ENCODE results near the gene LRP1B. TPM values are rescaled to one million over a fixed set of nuclear protein-coding genes. Genes with fewer than 3 reads are reported as not detected.

Gene LRP1B
- total RNA-seq, 1 donor from 2014 or later, result 0.38 TPM

DNA sequence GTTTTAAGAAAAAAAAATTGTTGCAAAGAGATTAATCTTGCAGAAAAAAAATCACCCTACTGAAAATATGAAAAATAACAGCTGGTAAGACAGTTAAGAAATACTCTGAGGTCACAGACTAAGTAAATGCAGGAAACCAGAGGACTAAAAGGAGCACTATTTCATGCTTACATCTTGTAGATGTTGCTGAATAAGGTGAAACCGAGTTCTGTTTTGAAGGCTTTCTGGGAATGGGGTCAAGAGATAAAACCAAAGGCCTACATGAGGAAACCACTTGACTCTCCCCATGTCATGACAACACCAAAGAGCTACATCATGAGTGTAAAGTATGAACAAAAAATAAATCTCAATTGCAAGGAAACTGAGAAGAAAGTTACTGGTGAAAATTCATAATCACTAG lies 197.6 kb downstream of the LRP1B start:
- no peak for DNase-seq (ENCODE audit: low read depth)
- TF ChIP-seq, protein P1, sequence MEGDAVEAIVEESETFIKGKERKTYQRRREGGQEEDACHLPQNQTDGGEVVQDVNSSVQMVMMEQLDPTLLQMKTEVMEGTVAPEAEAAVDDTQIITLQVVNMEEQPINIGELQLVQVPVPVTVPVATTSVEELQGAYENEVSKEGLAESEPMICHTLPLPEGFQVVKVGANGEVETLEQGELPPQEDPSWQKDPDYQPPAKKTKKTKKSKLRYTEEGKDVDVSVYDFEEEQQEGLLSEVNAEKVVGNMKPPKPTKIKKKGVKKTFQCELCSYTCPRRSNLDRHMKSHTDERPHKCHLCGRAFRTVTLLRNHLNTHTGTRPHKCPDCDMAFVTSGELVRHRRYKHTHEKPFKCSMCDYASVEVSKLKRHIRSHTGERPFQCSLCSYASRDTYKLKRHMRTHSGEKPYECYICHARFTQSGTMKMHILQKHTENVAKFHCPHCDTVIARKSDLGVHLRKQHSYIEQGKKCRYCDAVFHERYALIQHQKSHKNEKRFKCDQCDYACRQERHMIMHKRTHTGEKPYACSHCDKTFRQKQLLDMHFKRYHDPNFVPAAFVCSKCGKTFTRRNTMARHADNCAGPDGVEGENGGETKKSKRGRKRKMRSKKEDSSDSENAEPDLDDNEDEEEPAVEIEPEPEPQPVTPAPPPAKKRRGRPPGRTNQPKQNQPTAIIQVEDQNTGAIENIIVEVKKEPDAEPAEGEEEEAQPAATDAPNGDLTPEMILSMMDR (IDR thresholded peaks at IDR 0.05; ENCODE audit: insufficient read depth, low read length, poor library complexity, severe bottlenecking), result no peak
- Histone ChIP-seq H3K4me3 (ENCODE audit: low read depth, low read length) (no peak overlapping the region), H3K27me3 (ENCODE audit: control insufficient read depth, insufficient read depth, low read length) (no peaks in the 10 kb centered on the region), H3K36me3 (ENCODE audit: control insufficient read depth, insufficient read depth, low read length) (no peaks in the 10 kb centered on the region)

DNA sequence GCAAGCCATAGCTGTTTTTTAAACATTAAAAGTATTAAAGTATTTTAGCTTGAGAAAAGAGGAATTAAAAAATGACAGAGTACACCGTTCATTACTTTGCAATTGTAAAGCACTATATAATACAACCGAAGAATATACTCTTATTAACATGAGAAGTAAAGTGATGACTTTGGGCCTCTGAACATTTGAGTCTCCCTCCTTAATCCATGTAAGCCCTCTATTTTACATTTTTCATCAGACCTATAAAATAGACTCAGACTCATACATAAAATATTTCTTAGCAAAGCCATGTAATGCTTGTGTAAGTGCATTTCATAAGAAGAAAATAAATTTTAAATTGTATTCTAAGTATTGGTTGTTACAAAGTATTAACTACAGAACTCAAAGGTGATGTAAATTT lies 198.6 kb downstream of the LRP1B start:
- TF ChIP-seq, protein P1 (IDR thresholded peaks at IDR 0.05; ENCODE audit: insufficient read depth, low read length, poor library complexity, severe bottlenecking), result no peak

DNA sequence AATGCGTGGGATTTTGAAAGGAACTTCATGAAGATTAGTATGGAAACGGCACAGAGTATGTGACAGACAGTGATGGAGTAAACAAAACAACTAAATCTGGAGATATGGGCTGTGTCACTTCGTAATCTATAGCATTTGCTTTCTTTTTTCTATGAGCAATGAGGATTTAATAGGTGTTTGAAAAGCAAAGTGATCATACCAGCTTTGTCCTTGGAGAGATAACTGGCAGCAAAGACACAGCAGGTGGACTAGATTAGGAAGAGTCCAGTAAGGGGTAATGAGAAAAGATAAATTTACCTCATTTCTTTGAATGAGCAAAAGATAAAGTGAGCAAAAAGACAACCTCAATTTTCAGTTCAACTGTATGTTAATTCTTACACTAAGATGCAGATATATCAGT lies 199.0 kb downstream of the LRP1B start:
- TF ChIP-seq, protein P1 (IDR thresholded peaks at IDR 0.05; ENCODE audit: insufficient read depth, low read length, poor library complexity, severe bottlenecking), result no peak
- no peak for DNase-seq (ENCODE audit: low read depth)
- no peaks in the 10 kb centered on the region for H3K36me3 ChIP-seq (ENCODE audit: control insufficient read depth, insufficient read depth, low read length)
- no peak overlapping the region for H3K4me3 ChIP-seq (ENCODE audit: low read depth, low read length)
- H3K27me3 ChIP-seq (ENCODE audit: control insufficient read depth, insufficient read depth, low read length), result no peaks in the 10 kb centered on the region

More for the DNA sequence above, 198.6 kb downstream of the LRP1B start:
- no peaks in the 10 kb centered on the region for H3K27me3 ChIP-seq (ENCODE audit: control insufficient read depth, insufficient read depth, low read length)
- no peaks in the 10 kb centered on the region for H3K36me3 ChIP-seq (ENCODE audit: control insufficient read depth, insufficient read depth, low read length)
- no peak for DNase-seq (ENCODE audit: low read depth)
- H3K4me3 ChIP-seq (ENCODE audit: low read depth, low read length), result no peak overlapping the region

DNA sequence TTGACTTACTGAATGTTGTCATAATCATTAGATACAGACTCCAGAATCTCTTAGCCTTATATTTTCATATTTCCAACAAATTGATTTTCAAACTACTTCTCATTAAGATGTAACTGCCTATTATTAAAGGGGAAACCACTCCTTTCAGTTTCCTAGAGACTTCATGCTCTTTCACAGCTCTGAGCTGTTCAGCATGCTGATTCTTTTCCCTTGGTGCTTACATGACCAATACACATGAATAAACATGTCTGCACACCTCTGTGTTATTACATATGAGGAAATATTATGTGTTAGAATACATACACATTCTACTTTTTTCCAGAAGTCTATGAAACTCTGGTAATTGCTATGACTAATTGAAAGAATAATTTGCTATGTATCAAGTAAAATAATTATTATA lies 200.0 kb downstream of the LRP1B start:
- Histone ChIP-seq H3K36me3 (ENCODE audit: control insufficient read depth, insufficient read depth, low read length) (no peaks in the 10 kb centered on the region), H3K4me3 (ENCODE audit: low read depth, low read length) (no peak overlapping the region), H3K27me3 (ENCODE audit: control insufficient read depth, insufficient read depth, low read length) (no peaks in the 10 kb centered on the region)
- TF ChIP-seq, protein P1 (IDR thresholded peaks at IDR 0.05; ENCODE audit: insufficient read depth, low read length, poor library complexity, severe bottlenecking), result no peak
- no peak for DNase-seq (ENCODE audit: low read depth)

DNA sequence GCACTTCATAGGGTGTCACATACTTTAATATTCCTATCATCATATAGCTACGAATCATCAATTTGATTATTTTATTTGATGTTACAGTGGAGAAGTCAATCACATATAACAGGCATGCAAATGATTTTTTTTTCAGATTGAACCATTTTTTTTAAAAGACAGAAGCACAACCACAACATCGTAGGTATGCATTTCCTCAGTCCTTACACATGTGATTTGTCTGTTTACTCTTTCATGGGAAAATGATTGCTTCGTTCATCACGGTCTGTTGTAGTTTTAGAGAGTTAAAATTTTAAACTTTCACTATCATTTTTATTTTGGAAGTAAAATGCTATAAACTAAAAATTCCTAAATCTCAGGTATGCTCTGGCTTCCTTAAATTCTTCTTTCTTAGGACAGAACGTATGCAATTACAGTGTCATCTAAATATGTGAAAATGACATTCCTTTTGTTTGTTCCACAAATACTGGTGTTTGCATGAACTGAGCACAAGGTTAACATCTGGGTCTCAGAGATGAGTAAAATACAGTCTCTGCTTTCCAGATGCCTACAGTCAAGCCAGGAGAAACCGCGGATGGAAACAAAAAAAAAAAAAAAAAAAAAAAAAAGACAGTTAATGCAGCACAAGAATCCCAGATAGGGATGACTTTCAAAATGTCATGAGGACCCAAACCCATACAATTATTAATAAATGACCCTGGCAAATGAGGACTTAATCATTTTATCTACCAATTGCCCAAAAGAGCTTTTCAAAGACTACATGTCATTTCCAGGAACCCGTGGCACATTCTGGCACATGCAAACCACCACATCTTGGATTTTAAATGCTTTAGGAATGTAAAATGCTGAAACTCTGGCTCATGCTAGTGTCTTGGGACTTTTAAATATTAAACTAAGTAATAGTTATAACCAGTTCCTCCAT lies 201.2 kb downstream of the LRP1B start:
- Histone ChIP-seq H3K36me3 (ENCODE audit: control insufficient read depth, insufficient read depth, low read length) (no peaks in the 10 kb centered on the region), H3K27me3 (ENCODE audit: control insufficient read depth, insufficient read depth, low read length) (no peaks in the 10 kb centered on the region), H3K4me3 (ENCODE audit: low read depth, low read length) (no peak overlapping the region)
- TF ChIP-seq, protein P1 (IDR thresholded peaks at IDR 0.05; ENCODE audit: insufficient read depth, low read length, poor library complexity, severe bottlenecking), result no peak
- no peak for DNase-seq (ENCODE audit: low read depth)

Data from kidney epithelial cell (primary cell).